Loucy (cell line): ENCODE results near the gene KIF16B.

ENCODE experiments used
- H2AFZ ChIP-seq: fragments of 200-600 bp; sonication (generic); 2 replicates; pipeline ENCODE4 v1.6.0; 2016; ENCODE audit warnings: antibody characterized with exemption, mild to moderate bottlenecking, low read length, moderate library complexity
- H3F3A ChIP-seq: fragments of 200-600 bp; 2 replicates; pipeline ENCODE4 v1.6.0; 2016; ENCODE audit warnings: antibody characterized with exemption, low read depth, mild to moderate bottlenecking
- H3K27me3 ChIP-seq: fragments of 200-600 bp; sonication (generic); 2 replicates; pipeline ENCODE4 v1.6.1; 2014; ENCODE audit warnings: low read length, mild to moderate bottlenecking; ENCODE audit not compliant: insufficient read depth, poor library complexity, severe bottlenecking
- H3K36me3 ChIP-seq: fragments of 200-600 bp; sonication (generic); 2 replicates; pipeline ENCODE4 v1.6.1; 2016; ENCODE audit warnings: low read length; ENCODE audit not compliant: insufficient read depth
- H3K4me1 ChIP-seq: fragments of 200-600 bp; sonication (generic); 2 replicates; pipeline ENCODE4 v1.5.1; 2014; ENCODE audit warnings: low read length, mild to moderate bottlenecking; ENCODE audit not compliant: insufficient read depth, poor library complexity, severe bottlenecking
- H3K4me2 ChIP-seq: fragments of 200-600 bp; sonication (generic); 2 replicates; pipeline ENCODE4 v1.6.0; 2014; ENCODE audit warnings: antibody characterized with exemption, low read length, low read depth, mild to moderate bottlenecking; ENCODE audit not compliant: poor library complexity, severe bottlenecking
- H3K4me3 ChIP-seq: fragments of 200-600 bp; sonication (generic); 2 replicates; pipeline ENCODE4 v1.5.1; 2014; ENCODE audit warnings: low read length, mild to moderate bottlenecking, mixed read lengths; ENCODE audit not compliant: poor library complexity, severe bottlenecking
- H3K79me2 ChIP-seq: fragments of 200-600 bp; sonication (generic); 2 replicates; pipeline ENCODE4 v1.6.1; 2014; ENCODE audit warnings: low read length; ENCODE audit not compliant: insufficient read depth
- H3K9ac ChIP-seq: fragments of 200-600 bp; sonication (generic); 2 replicates; pipeline ENCODE4 v1.6.0; 2014; ENCODE audit warnings: mild to moderate bottlenecking, low read depth, low read length, moderate library complexity; ENCODE audit not compliant: poor library complexity, severe bottlenecking
- H3K9me2 ChIP-seq: fragments of 200-600 bp; sonication (generic); replicated peaks from 2 replicates; pipeline ENCODE4 v1.6.1; 2016; ENCODE audit warnings: low read depth, low read length, mixed read lengths
- H3K9me3 ChIP-seq: fragments of 200-600 bp; sonication (generic); 2 replicates; pipeline ENCODE4 v1.6.1; 2014; ENCODE audit warnings: mild to moderate bottlenecking, antibody characterized with exemption, low read length, low read depth; ENCODE audit not compliant: insufficient read depth
- H4K20me1 ChIP-seq: fragments of 200-600 bp; sonication (generic); 2 replicates; pipeline ENCODE4 v1.6.0; 2014; ENCODE audit warnings: antibody characterized with exemption, low read length, mild to moderate bottlenecking; ENCODE audit not compliant: insufficient read depth, poor library complexity, severe bottlenecking
- EZH2phosphoT487 ChIP-seq: fragments of 200-600 bp; IDR thresholded peaks from 2 replicates; pipeline ENCODE4 v1.6.1; 2018; ENCODE audit warnings: antibody characterized with exemption, mild to moderate bottlenecking, moderate library complexity, borderline replicate concordance
- TF ChIP-seq, protein P1 (sequence below): fragments of 200-600 bp; sonication (generic); conservative IDR thresholded peaks from 2 replicates; pipeline ENCODE4 v1.5.1; 2014; ENCODE audit warnings: mild to moderate bottlenecking, antibody characterized with exemption, low read length

KIF16B gene

DNA sequence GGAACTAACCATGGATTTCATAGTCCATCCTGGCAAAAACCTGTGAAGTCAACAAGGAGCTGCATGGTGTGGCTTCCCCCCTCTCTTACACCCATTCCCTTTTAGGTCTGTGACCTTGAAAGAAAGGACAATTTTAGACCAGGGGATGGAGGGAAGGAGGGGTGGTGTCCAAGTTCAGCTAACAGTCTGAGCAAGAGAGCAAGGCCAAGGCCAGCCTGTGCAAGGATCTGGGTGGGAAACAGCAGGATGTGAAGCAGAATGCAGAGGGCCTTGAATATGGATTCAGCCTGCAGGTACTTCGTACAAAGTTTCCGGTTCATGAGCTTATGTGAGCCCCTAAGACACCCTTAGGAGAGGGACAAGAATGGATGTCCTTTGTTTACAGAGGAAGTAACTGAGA, 293.0 kb downstream of the KIF16B start:
- no peaks in the 10 kb centered on the region for H4K20me1 ChIP-seq
- H3K4me2 ChIP-seq = no peak overlapping the region
- H3K36me3 ChIP-seq = no peaks in the 10 kb centered on the region
- no peaks in the 10 kb centered on the region for H3K27me3 ChIP-seq
- no peaks in the 10 kb centered on the region for H3K79me2 ChIP-seq
- H3K4me3 ChIP-seq = no peak overlapping the region
- TF ChIP-seq EZH2phosphoT487 = no peak
- TF ChIP-seq, protein P1, sequence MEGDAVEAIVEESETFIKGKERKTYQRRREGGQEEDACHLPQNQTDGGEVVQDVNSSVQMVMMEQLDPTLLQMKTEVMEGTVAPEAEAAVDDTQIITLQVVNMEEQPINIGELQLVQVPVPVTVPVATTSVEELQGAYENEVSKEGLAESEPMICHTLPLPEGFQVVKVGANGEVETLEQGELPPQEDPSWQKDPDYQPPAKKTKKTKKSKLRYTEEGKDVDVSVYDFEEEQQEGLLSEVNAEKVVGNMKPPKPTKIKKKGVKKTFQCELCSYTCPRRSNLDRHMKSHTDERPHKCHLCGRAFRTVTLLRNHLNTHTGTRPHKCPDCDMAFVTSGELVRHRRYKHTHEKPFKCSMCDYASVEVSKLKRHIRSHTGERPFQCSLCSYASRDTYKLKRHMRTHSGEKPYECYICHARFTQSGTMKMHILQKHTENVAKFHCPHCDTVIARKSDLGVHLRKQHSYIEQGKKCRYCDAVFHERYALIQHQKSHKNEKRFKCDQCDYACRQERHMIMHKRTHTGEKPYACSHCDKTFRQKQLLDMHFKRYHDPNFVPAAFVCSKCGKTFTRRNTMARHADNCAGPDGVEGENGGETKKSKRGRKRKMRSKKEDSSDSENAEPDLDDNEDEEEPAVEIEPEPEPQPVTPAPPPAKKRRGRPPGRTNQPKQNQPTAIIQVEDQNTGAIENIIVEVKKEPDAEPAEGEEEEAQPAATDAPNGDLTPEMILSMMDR = no peak
- no peaks in the 10 kb centered on the region for H3F3A ChIP-seq
- no peak overlapping the region for H2AFZ ChIP-seq
- H3K4me1 ChIP-seq = no peaks in the 10 kb centered on the region
- H3K9me3 ChIP-seq = no peaks in the 10 kb centered on the region
- H3K9me2 ChIP-seq = no peaks in the 10 kb centered on the region
- H3K9ac ChIP-seq = no peak overlapping the region

DNA sequence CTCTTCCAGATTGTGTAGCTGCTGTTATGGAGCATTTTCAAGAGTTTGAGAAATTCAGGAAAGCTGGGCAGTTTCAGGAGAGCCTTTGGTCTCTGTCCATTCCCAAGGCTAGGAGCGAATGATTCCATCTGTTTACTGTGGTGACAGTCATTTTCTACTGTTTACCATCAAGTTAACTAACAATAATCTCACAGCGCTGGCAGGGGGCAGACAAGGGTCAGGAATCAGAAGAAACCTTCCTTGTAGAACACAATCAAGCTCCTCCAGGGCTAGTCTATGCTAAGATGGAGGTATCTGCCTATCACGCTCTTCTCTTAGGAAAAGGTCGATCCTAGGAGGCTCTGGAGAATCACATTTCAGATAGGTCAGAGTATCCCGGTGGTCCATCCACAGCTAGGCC, 293.9 kb downstream of the KIF16B start:
- TF ChIP-seq, protein P1 = no peak
- no peak for TF ChIP-seq EZH2phosphoT487
- H3K9me2 ChIP-seq = no peaks in the 10 kb centered on the region
- H3K9me3 ChIP-seq = no peaks in the 10 kb centered on the region
- no peaks in the 10 kb centered on the region for H3K27me3 ChIP-seq
- H3F3A ChIP-seq = no peaks in the 10 kb centered on the region
- H3K4me3 ChIP-seq = no peak overlapping the region
- H3K9ac ChIP-seq = no peak overlapping the region
- no peaks in the 10 kb centered on the region for H3K36me3 ChIP-seq
- H3K4me2 ChIP-seq = no peak overlapping the region
- no peak overlapping the region for H2AFZ ChIP-seq
- no peaks in the 10 kb centered on the region for H3K79me2 ChIP-seq
- H3K4me1 ChIP-seq = no peaks in the 10 kb centered on the region
- no peaks in the 10 kb centered on the region for H4K20me1 ChIP-seq

DNA sequence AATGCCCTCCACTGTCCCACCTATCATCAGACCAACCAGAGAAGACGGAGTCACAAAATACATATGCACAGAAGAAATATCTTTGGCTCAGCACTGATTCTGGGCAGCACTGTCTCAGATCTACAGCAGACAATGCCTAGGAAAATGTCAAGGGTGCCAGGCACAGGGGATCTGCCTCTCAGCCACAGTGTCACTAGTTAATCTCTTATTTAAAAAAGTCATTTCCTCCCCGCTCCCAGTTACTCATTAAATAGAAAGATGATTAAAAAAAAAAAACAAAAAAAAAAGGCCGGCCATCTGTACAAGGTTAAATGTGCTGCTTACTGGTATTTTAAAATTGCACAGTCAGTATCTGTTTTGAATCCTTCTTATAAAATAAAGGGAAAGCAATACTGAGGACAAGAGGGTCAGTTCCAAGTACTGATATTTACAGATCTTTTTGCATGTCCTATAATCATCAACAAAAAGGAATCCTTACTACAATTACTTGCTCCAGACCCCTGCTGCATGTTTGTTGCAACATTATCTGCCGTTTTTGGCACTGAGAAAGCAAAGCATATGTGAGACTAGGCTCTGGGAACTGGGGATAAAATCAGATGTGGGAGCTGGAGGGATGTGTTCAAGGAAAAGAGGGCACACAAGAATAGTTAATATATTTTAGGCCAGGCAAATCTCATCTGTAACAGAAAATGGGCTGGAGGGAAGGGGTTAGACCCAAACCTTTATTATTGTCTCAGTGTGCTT, 299.3 kb downstream of the KIF16B start:
- Histone ChIP-seq H3K27me3 (no peaks in the 10 kb centered on the region), H3K36me3 (no peaks in the 10 kb centered on the region), H2AFZ (no peak overlapping the region), H3K4me1 (no peaks in the 10 kb centered on the region), H3K9me2 (no peaks in the 10 kb centered on the region), H3K9me3 (no peaks in the 10 kb centered on the region), H3K4me3 (no peak overlapping the region), H4K20me1 (no peaks in the 10 kb centered on the region), H3K9ac (no peak overlapping the region), H3K4me2 (no peak overlapping the region), H3F3A (no peaks in the 10 kb centered on the region), H3K79me2 (no peaks in the 10 kb centered on the region)
- TF ChIP-seq EZH2phosphoT487 = no peak
